Muscle layer of duodenum (tissue), 2 donors: ENCODE results near the gene ZDHHC22.

Experiments used
- H3K27ac ChIP-seq: one replicate; pipeline ENCODE4 v1.7.0; 2013; ENCODE audit warnings: mild to moderate bottlenecking, low read length
- H3K27me3 ChIP-seq: one replicate; pipeline ENCODE4 v1.7.0; 2013; ENCODE audit warnings: low read depth, mild to moderate bottlenecking, control low read depth, low read length
- H3K36me3 ChIP-seq, 2 donors: one replicate each; pipeline ENCODE4 v1.7.0; 2013; ENCODE audit warnings: low read length in 2 of 2, control low read depth in 1 of 2, mild to moderate bottlenecking in 1 of 2; ENCODE audit not compliant: insufficient read depth in 2 of 2, control insufficient read depth in 1 of 2
- H3K4me1 ChIP-seq, 2 donors: one replicate each; pipeline ENCODE4 v1.7.0; 2013; ENCODE audit warnings: low read length in 2 of 2, mild to moderate bottlenecking in 2 of 2, control low read depth in 1 of 2, moderate library complexity in 1 of 2; ENCODE audit not compliant: insufficient read depth in 2 of 2, control insufficient read depth in 1 of 2
- H3K4me3 ChIP-seq, 2 donors: one replicate each; pipeline ENCODE4 v1.7.0; 2013; ENCODE audit warnings: low read length in 2 of 2, low read depth in 1 of 2, mild to moderate bottlenecking in 1 of 2
- H3K9me3 ChIP-seq, 2 donors: one replicate each; pipeline ENCODE4 v1.7.0; 2013; ENCODE audit warnings: low read length in 2 of 2, control low read depth in 1 of 2, mild to moderate bottlenecking in 1 of 2; ENCODE audit not compliant: control insufficient read depth in 1 of 2
- donor health status: healthy.

The ZDHHC22 gene

GRCh38 chr14:77109656-77110055, 31.9 kb downstream of the ZDHHC22 start:
- no peak overlapping the region for H3K4me3 ChIP-seq
- peaks cover 4 to 45% of the 10 kb centered on the region in 2 donors for H3K4me1 ChIP-seq
- no peak overlapping the region for H3K27ac ChIP-seq
- H3K27me3 ChIP-seq, result no peaks in the 10 kb centered on the region
- peaks cover 24 to 47% of the 10 kb centered on the region in 2 donors for H3K36me3 ChIP-seq
- H3K9me3 ChIP-seq, result no peaks in the 10 kb centered on the region

GRCh38 chr14:77108753-77109152, 32.8 kb downstream of the ZDHHC22 start:
- Histone ChIP-seq H3K27me3 (no peaks in the 10 kb centered on the region), H3K4me3 (no peak overlapping the region), H3K4me1 (peaks cover 4 to 54% of the 10 kb centered on the region in 2 donors), H3K36me3 (peaks cover 15 to 38% of the 10 kb centered on the region in 2 donors), H3K27ac (no peak overlapping the region), H3K9me3 (no peaks in the 10 kb centered on the region)

GRCh38 chr14:77107228-77107627, 34.4 kb downstream of the ZDHHC22 start:
- Histone ChIP-seq H3K36me3 (peaks cover 9 to 27% of the 10 kb centered on the region in 2 donors), H3K27me3 (no peaks in the 10 kb centered on the region), H3K27ac (no peak overlapping the region), H3K4me3 (no peak overlapping the region), H3K4me1 (peaks cover 4 to 67% of the 10 kb centered on the region in 2 donors), H3K9me3 (no peaks in the 10 kb centered on the region)

GRCh38 chr14:77106666-77107065, 34.9 kb downstream of the ZDHHC22 start:
- H3K9me3 ChIP-seq, result no peaks in the 10 kb centered on the region
- no peak overlapping the region for H3K27ac ChIP-seq
- no peak overlapping the region for H3K4me3 ChIP-seq
- H3K4me1 ChIP-seq, result peaks cover 4 to 67% of the 10 kb centered on the region in 2 donors
- peaks cover 9 to 23% of the 10 kb centered on the region in 2 donors for H3K36me3 ChIP-seq
- no peaks in the 10 kb centered on the region for H3K27me3 ChIP-seq

- no peaks in the 10 kb centered on the region for H3K9me3 ChIP-seq
- H3K4me3 ChIP-seq, result no peak overlapping the region
- H3K4me1 ChIP-seq, result peaks cover 0 to 69% of the 10 kb centered on the region in 2 donors
- peaks cover 9 to 19% of the 10 kb centered on the region in 2 donors for H3K36me3 ChIP-seq
- H3K27me3 ChIP-seq, result no peaks in the 10 kb centered on the region
- no peak overlapping the region for H3K27ac ChIP-seq
These were observed 36.2 kb downstream of the ZDHHC22 start for GRCh38 chr14:77105145-77105939.

GRCh38 chr14:77104393-77104792, 37.2 kb downstream of the ZDHHC22 start:
- H3K27me3 ChIP-seq, result no peaks in the 10 kb centered on the region
- H3K36me3 ChIP-seq, result peaks cover 4 to 9% of the 10 kb centered on the region in 2 donors
- no peak overlapping the region for H3K27ac ChIP-seq
- no peak overlapping the region for H3K4me3 ChIP-seq
- H3K4me1 ChIP-seq, result peaks cover under 1 to 66% of the 10 kb centered on the region in 2 donors
- no peaks in the 10 kb centered on the region for H3K9me3 ChIP-seq

- Histone ChIP-seq H3K9me3 (no peaks in the 10 kb centered on the region), H3K27me3 (no peaks in the 10 kb centered on the region), H3K4me3 (no peak overlapping the region), H3K4me1 (peaks cover 5 to 71% of the 10 kb centered on the region in 2 donors), H3K36me3 (peaks cover 4 to 9% of the 10 kb centered on the region in 2 donors), H3K27ac (no peak overlapping the region)
These were observed 37.6 kb downstream of the ZDHHC22 start for GRCh38 chr14:77103951-77104350.

GRCh38 chr14:77103475-77103874, 38.1 kb downstream of the ZDHHC22 start:
- Histone ChIP-seq H3K4me3 (no peak overlapping the region), H3K27me3 (no peaks in the 10 kb centered on the region), H3K36me3 (peaks cover 4 to 9% of the 10 kb centered on the region in 2 donors), H3K27ac (no peak overlapping the region), H3K4me1 (peaks cover 8 to 76% of the 10 kb centered on the region in 2 donors), H3K9me3 (no peaks in the 10 kb centered on the region)

- H3K4me3 ChIP-seq, result no peak overlapping the region
- no peaks in the 10 kb centered on the region for H3K27me3 ChIP-seq
- no peaks in the 10 kb centered on the region for H3K9me3 ChIP-seq
- peaks cover 9% of the 10 kb centered on the region in 2 donors for H3K36me3 ChIP-seq
- H3K4me1 ChIP-seq, result peaks cover 8 to 77% of the 10 kb centered on the region in 2 donors
- H3K27ac ChIP-seq, result no peak overlapping the region
These were observed 39.4 kb downstream of the ZDHHC22 start for GRCh38 chr14:77102154-77102553.

- Histone ChIP-seq H3K27ac (peak overlapping the region; percentile 33), H3K4me1 (peaks cover 8 to 78% of the 10 kb centered on the region in 2 donors), H3K36me3 (peaks cover 2 to 5% of the 10 kb centered on the region in 2 donors), H3K27me3 (no peaks in the 10 kb centered on the region), H3K4me3 (no peak overlapping the region), H3K9me3 (no peaks in the 10 kb centered on the region)
These were observed 40.6 kb downstream of the ZDHHC22 start for GRCh38 chr14:77100961-77101360.

- H3K4me1 ChIP-seq, result peaks cover 8 to 67% of the 10 kb centered on the region in 2 donors
- peak overlapping the region; percentile 98 for H3K27ac ChIP-seq
- peaks cover 0 to 5% of the 10 kb centered on the region in 2 donors for H3K36me3 ChIP-seq
- H3K4me3 ChIP-seq, result peak overlapping the region; percentile 91 to 92
- H3K9me3 ChIP-seq, result no peaks in the 10 kb centered on the region
- H3K27me3 ChIP-seq, result no peaks in the 10 kb centered on the region
These were observed 42.0 kb downstream of the ZDHHC22 start for GRCh38 chr14:77099425-77100167.
